Measurements from ENCODE around the gene ROCK1. TPM values are rescaled to one million over a fixed set of nuclear protein-coding genes. Genes with fewer than 3 reads are reported as not detected.

Gene ROCK1
- total RNA-seq, 1 donor from 2014 or later, result 59.0 TPM

- no peak for DNase-seq
Observed at GRCh38 chr18:21105936-21106335, 5.7 kb downstream of the ROCK1 start.

DNA sequence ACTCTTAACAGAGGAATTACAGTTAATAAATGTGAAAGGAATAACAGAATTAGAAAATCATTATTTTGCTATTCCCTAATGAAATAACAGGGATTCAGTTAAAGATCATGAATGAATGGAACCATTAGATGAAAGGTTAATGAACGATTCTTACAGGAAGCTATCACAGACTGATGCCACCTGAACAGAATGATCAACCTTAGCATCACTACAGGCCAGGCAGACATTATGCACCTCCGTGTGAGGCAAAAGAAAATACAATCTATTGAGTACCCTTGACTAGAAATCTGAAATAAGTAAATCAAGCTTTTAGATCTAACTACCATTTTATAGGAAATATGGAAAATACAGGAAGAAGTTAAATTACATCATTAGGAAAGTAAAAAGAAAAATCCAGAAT, 10.4 kb downstream of the ROCK1 start:
- no peak for DNase-seq

- no peak for DNase-seq
Observed at GRCh38 chr18:21100678-21101077, 10.9 kb downstream of the ROCK1 start.

- no peak for DNase-seq
Observed at GRCh38 chr18:21100146-21100545, 11.5 kb downstream of the ROCK1 start.

GRCh38 chr18:21099442-21099841, 12.2 kb downstream of the ROCK1 start:
- no peak for DNase-seq

DNA sequence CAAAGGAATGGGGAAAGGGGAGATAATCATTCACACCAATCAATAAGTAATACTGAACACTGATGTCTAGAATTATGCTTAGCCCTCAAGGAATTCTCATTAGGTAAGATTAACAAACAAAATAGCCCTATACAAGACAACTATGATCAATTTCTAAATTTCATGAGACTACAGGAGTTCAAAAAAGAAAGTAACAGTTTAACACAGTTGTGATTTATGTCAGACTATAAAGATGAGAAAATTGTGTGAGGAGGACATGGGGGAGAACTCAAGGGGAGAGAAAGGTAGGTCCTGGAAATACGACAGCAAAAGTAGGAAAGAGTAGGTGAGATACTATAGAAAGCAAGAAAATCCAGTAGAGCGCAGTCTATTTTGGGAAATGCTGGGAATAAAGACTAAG, 14.9 kb downstream of the ROCK1 start:
- DNase-seq, result no peak

- no peak for DNase-seq
Observed at GRCh38 chr18:21093133-21093532, 18.5 kb downstream of the ROCK1 start.

GRCh38 chr18:21090680-21091079, 20.9 kb downstream of the ROCK1 start:
- DNase-seq, result no peak

GRCh38 chr18:21085579-21086166, 25.9 kb downstream of the ROCK1 start:
- no peak for DNase-seq

GRCh38 chr18:21084511-21085078, 27.0 kb downstream of the ROCK1 start:
- no peak for DNase-seq

DNA sequence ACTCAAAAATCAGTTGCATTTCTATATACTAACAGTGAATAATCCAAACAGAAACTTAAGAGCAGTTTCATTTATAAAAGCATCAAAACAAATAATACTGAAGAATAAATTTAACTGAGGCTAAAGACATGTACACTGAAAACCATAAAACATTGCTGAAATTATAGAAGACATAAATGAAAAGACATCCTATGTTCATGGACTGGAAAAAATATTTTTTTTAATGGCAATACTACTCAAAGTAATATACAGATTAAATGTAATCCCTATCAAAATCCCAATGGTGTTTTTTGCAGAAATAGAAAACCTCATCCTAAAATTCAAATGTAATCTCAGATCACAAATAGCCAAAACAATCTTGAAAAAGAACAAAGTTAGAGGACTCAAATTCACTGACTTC, 28.6 kb downstream of the ROCK1 start:
- DNase-seq, result no peak

DNA sequence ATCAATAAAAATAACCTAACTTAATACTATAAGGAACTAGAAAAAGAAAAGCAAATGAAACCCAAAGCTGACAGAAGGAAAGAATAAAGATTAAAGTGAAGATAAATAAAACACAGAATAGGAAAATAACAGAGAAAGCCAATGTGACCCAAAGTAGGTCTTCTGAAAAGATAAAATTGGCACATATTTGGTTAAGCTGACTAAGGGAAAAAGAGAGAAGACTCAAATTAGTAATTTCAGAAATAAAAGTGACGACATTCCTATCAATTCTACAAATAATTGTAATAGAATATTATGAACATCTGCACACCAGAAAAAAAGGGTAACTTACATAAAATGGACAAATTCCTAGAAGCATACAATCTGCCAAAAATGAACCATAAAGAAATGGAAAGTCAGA, 30.2 kb downstream of the ROCK1 start:
- no peak for DNase-seq

- no peak for DNase-seq
Observed at GRCh38 chr18:21080576-21080975, 31.0 kb downstream of the ROCK1 start.

- no peak for DNase-seq
Observed at GRCh38 chr18:21074336-21075323, 37.0 kb downstream of the ROCK1 start.

DNA sequence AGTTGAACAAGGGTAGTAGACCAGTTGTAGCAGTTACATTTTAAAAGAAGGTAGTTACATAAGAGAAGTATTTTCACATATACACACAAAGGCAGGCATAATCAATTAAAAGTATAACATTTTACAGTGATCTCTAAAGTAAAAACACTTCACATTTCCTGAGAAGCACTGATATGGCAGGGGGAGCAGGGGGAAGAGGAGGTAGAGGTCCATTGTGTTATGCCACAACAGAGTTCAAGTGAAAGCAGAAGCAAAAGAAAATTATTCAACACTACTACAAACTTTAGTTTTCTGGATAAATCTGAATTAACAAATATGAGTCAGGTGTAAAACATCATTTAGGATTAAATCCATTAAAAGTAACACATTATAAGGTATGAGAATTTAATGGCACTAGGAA, 38.4 kb downstream of the ROCK1 start:
- no peak for DNase-seq

DNA sequence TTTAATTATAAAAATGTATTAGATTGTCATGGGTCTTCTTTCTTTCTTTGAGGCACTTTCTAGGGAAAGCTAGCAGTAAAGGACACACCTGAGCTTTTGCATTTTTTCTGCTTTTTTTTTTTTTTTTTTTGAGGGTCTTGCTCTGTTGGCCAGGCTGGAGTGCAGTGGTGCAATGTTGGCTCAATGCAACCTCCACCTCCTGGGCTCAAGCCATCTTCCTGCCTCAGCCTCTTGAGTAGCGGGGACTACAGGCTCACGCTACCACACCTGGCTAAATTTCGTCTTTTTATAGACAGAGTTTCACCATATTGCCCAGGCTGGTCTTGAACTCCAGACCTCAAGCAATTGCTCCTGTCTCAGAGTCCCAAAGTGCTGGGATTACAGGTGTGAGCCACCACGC, 40.5 kb downstream of the ROCK1 start:
- no peak for DNase-seq

DNA sequence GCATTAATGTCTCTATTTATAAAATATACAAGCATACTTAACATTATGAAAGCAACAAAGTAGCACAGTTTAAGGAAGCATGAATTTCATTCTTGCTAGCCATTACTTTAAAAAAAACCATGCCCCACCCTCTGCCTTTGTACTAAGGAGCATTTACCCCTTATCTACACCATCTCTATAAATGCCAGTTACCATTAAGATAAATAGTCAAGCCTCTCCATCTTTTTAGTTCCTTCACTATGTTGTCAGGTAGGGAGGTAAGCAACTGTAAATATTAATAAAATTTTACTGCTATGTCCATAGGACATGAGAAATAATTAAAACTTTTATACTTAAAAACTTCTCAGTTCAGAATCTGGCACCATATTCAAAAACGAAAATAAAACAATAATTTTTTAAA, 42.1 kb downstream of the ROCK1 start:
- DNase-seq, result no peak

GRCh38 chr18:21064347-21064746, 47.3 kb downstream of the ROCK1 start:
- no peak for DNase-seq

DNA sequence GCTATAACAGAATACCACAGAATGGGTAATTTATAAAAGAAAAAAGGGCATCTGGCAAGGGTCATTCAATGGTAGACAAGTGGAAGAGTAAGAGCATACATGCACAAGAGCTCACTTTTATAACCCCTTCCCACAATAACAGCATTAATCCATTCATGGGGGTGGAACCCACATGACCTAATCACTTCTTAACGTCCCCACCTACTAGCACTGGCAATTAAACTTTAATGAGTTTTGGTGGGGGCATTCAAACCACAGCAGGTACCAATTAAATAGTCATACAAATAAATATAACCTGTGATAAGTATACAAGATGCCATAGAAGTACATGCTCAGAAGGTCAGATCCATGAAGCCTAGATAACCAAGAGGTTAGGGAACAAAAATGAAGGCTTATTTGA, 48.6 kb downstream of the ROCK1 start:
- no peak for DNase-seq

DNA sequence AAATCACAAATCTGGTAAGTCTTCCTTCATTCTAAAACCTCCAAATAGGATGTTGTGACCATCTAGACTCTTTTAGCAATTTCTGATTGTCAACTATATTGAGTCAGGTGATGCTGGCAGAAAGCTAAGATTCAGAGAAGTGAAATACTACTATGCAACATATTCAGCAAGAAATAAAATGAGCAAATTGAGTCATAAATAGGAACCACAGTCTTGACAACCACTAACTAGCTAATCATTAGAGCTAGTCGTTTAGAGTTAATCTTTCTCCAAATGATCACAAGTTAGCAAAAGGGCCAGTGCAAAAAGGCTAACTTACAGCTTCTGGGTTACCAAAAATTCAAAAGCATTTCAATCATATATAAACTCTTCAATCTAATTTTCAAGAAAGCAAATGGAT, 54.5 kb downstream of the ROCK1 start:
- DNase-seq, result no peak

GRCh38 chr18:21056545-21056944, 55.1 kb downstream of the ROCK1 start:
- no peak for DNase-seq

DNA sequence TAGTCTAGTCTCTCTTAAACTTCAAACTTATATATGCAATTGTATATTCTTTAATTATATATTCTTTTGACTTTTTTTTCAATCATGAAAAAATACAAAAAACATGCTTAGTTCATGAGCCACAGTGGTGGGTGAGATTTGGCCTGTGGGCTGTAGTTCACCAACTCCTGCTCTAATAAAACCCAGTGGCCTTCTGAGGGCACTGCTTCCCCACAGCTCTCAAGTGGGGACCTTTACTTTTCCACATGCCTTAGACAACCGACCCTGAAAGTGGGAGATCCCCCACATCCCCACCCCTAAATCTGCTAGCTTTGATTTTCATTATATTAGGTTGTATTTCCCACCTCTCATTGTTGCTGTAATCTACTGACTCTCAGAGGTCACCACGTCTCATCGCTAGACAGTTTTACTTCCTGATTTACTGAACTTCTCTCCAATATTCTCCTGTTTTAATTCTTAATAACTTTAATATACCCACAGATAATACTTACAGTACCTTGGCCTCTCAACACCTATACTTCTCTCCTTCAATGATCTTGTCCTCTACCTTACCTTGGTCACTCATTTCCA, 57.3 kb downstream of the ROCK1 start:
- no peak for DNase-seq

- DNase-seq, result no peak
Observed at GRCh38 chr18:21053127-21053526, 58.5 kb downstream of the ROCK1 start.
